Activated CD4-positive, alpha-beta T cell treated with anti-CD3 and anti-CD28 coated beads, Interleukin-2, amount 10 ng/mL, durations not matched to agents 7 days and 5 days (primary cell): Measurements from ENCODE around the gene RIT2. TPM values are rescaled to one million over a fixed set of nuclear protein-coding genes. Genes with fewer than 3 reads are reported as not detected.

Experiments used
- CTCF ChIA-PET: fragments of 350-600 bp; sonication (Branson Sonifier 250); formaldehyde crosslinking; loops from one replicate; lab custom pipeline; 2021; ENCODE audit warnings: antibody characterized with exemption; lab: Charles Lee
- POLR2A ChIA-PET: fragments of 350-600 bp; sonication (Branson Sonifier 250); formaldehyde crosslinking; loops from one replicate; lab custom pipeline; 2021; ENCODE audit warnings: antibody characterized with exemption; lab: Charles Lee
- DNase-seq: peaks from one replicate; pipeline ENCODE4 v3.0.0-alpha.2; 2020
- H3K27ac Mint-ChIP-seq: one replicate; pipeline ENCODE4 v1.8.0; 2021; ENCODE audit warnings: mild to moderate bottlenecking, moderate library complexity, mixed read lengths
- H3K27me3 Mint-ChIP-seq: one replicate; pipeline ENCODE4 v1.8.0; 2021; ENCODE audit warnings: mixed read lengths
- H3K36me3 Mint-ChIP-seq: one replicate; pipeline ENCODE4 v1.8.0; 2021; ENCODE audit warnings: low read depth, mixed read lengths
- H3K4me1 Mint-ChIP-seq: one replicate; pipeline ENCODE4 v1.8.0; 2021; ENCODE audit warnings: mixed read lengths
- H3K4me3 Mint-ChIP-seq: one replicate; pipeline ENCODE4 v1.8.0; 2021; ENCODE audit warnings: mild to moderate bottlenecking, moderate library complexity, mixed read lengths
- H3K9me3 Mint-ChIP-seq: one replicate; pipeline ENCODE4 v1.8.0; 2021; ENCODE audit warnings: mixed read lengths
- total RNA-seq, 2 experiments: library from RNA; stranded (reverse); gene quantifications; one replicate each; pipeline ENCODE4 v1.2.3, GENCODE V29; 2021

Gene RIT2
- total RNA-seq, 2 experiments from 2014 or later = not detected

DNA sequence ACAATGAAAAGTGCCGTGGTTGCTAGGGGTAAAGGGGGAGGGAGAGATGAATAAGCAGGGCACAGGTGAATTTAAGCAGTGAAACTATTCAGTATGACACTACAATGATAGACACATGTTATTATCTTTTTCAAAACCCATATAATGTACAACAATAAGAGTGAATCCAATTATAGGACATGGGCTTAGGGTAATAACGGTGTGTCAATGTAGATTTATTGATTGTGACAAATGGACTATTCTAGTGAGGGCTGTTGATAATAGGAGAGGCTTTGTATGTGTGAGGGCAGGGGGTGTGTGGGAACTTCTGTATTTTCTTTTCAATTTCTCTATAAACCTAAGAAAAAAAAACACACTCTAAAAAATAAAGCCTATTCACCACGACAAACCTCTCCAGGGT lies 223.8 kb downstream of the RIT2 start:
- Mint-ChIP-seq H3K36me3 (no peaks in the 10 kb centered on the region), H3K27me3 (no peaks in the 10 kb centered on the region), H3K4me1 (no peaks in the 10 kb centered on the region), H3K4me3 (no peak overlapping the region), H3K9me3 (no peaks in the 10 kb centered on the region), H3K27ac (no peak overlapping the region)
- no peak for DNase-seq
- POLR2A ChIA-PET = no interaction called here
- CTCF ChIA-PET = no interaction called here

DNA sequence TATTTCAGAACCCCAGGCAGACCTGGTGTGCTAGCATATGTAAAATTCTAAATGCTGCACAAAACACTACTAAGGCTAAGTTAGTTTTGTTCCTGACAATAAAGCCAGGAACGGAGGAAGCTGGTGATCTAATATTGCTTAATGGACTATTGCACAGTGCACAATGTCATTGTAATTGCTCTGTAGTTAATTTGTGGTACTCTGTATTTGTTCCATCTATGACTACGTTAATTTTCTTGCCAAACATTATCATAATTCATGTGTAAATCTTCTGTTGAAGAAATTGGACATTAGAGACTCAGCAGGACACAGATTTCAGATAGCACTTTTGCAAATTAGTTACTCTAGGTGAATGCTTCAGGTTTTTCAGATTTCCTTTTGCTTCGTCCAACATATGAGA lies 232.3 kb downstream of the RIT2 start:
- CTCF ChIA-PET = no interaction called here
- peaks cover 5% of the 10 kb centered on the region for H3K9me3 Mint-ChIP-seq
- POLR2A ChIA-PET = no interaction called here

DNA sequence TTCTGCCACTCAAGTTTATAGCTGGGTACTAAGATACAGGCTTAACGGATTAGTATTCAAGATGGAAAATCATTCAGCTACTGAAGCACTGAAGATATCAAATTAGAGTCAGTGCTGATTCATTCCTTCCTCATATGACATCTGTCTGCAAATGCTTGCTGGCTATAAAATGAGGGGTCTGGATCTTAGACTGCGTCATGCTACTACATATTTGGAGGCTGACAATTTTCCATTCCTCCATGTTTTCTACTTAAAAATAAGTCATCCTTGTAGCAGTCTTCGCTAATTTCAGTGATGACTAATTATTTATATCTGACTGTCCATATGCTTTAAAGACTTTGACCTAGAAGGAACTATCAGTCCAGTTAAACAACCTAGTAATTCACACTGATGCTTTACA lies 233.4 kb downstream of the RIT2 start:
- no peak overlapping the region for H3K4me3 Mint-ChIP-seq
- H3K27me3 Mint-ChIP-seq = no peaks in the 10 kb centered on the region
- peaks cover 5% of the 10 kb centered on the region for H3K9me3 Mint-ChIP-seq
- no peaks in the 10 kb centered on the region for H3K4me1 Mint-ChIP-seq
- H3K36me3 Mint-ChIP-seq = no peaks in the 10 kb centered on the region
- no peak for DNase-seq
- ChIA-PET CTCF (interaction anchor here (0.5 kb wide), 1 partner anchor 175 kb away, joined by 3 read pairs; no protein-coding TSS in a partner anchor), POLR2A (no interaction called here)
- no peak overlapping the region for H3K27ac Mint-ChIP-seq

More for the DNA sequence above, 232.3 kb downstream of the RIT2 start:
- Mint-ChIP-seq H3K27me3 (no peaks in the 10 kb centered on the region), H3K4me1 (no peaks in the 10 kb centered on the region), H3K4me3 (no peak overlapping the region), H3K36me3 (no peaks in the 10 kb centered on the region), H3K27ac (no peak overlapping the region)
- no peak for DNase-seq

DNA sequence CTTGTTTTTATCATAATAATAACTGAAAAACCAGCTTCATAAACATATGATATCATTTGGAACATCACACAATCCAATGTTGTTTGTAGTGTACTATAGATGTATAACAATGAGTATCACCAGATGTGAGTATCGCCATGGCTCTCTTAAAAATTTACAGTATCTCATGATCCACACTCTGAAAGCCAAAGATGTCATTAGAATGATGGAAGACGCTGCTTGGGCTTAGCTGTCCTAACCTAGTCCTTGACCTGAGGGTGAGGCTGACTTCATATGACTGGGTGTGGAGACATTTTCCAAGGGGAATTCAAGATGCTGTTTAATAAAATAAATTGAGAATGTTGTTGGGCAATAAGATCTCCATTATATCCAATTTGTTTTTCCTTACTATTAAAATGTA lies 242.6 kb downstream of the RIT2 start:
- Mint-ChIP-seq H3K27me3 (no peaks in the 10 kb centered on the region), H3K4me1 (no peaks in the 10 kb centered on the region), H3K27ac (no peak overlapping the region), H3K9me3 (no peaks in the 10 kb centered on the region), H3K36me3 (no peaks in the 10 kb centered on the region), H3K4me3 (no peak overlapping the region)
- POLR2A ChIA-PET = no interaction called here
- CTCF ChIA-PET = no interaction called here
- no peak for DNase-seq

DNA sequence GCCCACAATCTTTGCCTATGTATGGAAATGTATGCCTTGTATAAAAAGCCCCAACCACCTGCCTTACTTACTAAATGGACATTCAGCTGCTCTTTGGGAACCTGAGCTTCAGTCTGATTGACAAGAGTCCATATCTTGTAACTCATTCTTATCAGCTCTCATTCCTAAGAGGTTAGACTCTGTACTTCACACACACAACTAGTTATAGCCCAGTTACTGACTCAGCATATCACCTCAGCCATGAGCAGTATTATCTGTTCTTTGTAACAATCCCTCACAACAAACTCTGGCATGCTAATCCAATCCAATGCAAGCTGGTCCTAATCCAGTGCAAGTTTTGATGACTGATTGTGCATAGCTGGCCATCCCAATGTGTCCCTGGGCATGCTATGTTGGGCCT lies 250.6 kb downstream of the RIT2 start:
- no peak for DNase-seq
- Mint-ChIP-seq H3K27ac (no peak overlapping the region), H3K4me3 (no peak overlapping the region), H3K36me3 (no peaks in the 10 kb centered on the region), H3K4me1 (no peaks in the 10 kb centered on the region), H3K27me3 (no peaks in the 10 kb centered on the region), H3K9me3 (peaks cover 2% of the 10 kb centered on the region)
- POLR2A ChIA-PET = no interaction called here
- CTCF ChIA-PET = no interaction called here

DNA sequence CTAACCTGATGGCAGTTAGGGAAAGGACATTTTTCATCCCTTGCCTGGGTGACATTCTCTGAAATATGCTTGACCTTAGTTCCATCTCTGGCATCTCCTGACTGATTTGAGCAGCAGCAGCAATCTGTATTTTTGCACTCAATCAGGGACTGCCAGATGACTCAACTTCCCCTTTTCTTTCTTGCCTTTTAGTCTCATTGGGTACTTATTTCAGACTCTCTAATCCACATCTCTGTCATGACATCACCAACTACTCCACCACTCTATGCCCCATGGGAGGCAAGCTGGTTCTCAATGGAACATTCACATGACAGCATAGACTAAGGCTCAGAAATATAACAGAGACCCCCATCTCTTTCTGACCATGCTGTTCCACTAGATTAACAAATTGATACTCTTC lies 254.2 kb downstream of the RIT2 start:
- H3K4me3 Mint-ChIP-seq = no peak overlapping the region
- CTCF ChIA-PET = no interaction called here
- H3K27ac Mint-ChIP-seq = no peak overlapping the region
- no peaks in the 10 kb centered on the region for H3K4me1 Mint-ChIP-seq
- no peaks in the 10 kb centered on the region for H3K27me3 Mint-ChIP-seq
- peaks cover 6% of the 10 kb centered on the region for H3K9me3 Mint-ChIP-seq
- no peaks in the 10 kb centered on the region for H3K36me3 Mint-ChIP-seq
- POLR2A ChIA-PET = no interaction called here
- DNase-seq = no peak

DNA sequence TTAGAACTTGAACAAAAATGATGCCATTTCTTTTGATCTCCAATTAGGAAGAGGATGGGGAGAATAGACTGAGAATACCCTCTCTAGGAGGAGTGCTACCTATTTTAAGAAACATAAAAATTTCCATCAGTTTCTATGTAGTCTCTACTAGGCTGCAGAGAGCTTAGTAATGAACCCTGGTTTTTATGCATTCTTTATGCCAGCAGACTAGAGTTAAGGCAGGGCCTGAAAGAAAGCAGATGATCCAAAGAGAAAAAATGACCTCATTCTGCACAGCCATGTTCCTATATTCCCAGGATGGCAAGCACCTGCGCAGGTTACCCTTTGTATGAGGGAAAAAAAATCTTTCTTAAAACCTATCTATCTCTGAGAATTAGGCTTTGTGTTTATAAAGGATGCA lies 254.9 kb downstream of the RIT2 start:
- Mint-ChIP-seq H3K4me3 (no peak overlapping the region), H3K4me1 (no peaks in the 10 kb centered on the region)

DNA sequence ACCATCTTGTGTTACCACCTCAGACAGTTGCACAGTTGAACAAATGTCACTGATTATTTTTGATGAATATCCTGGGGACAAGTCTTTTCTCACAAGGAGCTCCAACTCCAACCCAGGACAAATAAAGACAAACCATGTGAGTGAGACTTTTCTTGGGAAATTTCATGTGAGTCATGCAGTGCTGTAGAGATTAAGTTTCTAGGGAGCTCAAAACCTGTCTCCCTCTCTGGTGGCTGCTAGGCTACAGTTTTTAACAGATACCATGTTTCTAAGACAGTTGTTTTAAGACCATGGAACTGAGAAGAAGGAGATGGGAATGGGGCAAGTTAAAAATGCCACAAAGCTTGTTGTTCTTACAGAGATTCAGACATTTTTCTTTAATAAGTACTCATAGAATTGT lies 255.5 kb downstream of the RIT2 start:
- Mint-ChIP-seq H3K9me3 (peaks cover 4% of the 10 kb centered on the region), H3K4me1 (no peaks in the 10 kb centered on the region), H3K27me3 (no peaks in the 10 kb centered on the region), H3K4me3 (no peak overlapping the region), H3K36me3 (no peaks in the 10 kb centered on the region), H3K27ac (no peak overlapping the region)
- CTCF ChIA-PET = no interaction called here
- no peak for DNase-seq
- POLR2A ChIA-PET = no interaction called here

More for the DNA sequence above, 254.9 kb downstream of the RIT2 start:
- POLR2A ChIA-PET = no interaction called here
- Mint-ChIP-seq H3K36me3 (no peaks in the 10 kb centered on the region), H3K27me3 (no peaks in the 10 kb centered on the region), H3K27ac (no peak overlapping the region), H3K9me3 (peaks cover 4% of the 10 kb centered on the region)
- CTCF ChIA-PET = no interaction called here
- DNase-seq = no peak

DNA sequence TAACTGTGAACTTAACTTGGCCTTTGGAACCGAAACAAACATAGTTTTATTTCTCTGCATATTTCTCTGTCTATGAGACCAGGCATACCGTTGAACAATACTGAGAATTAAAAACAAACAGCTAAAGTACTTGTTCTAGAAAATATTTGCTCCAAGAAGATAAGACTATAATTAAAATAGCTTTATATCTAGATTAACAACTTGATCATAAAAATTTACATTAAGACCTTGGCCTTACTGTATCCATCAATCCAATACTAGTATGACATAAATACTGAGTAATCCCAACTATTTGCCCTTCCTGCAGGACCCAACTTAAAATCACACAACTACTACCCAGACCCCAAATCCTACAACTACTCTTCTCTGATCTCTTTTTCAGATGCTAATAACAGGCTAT lies 260.9 kb downstream of the RIT2 start:
- ChIA-PET POLR2A (no interaction called here), CTCF (no interaction called here)
- Mint-ChIP-seq H3K36me3 (no peaks in the 10 kb centered on the region), H3K27ac (no peak overlapping the region), H3K4me1 (no peaks in the 10 kb centered on the region), H3K4me3 (no peak overlapping the region), H3K27me3 (no peaks in the 10 kb centered on the region), H3K9me3 (peaks cover 4% of the 10 kb centered on the region)
- DNase-seq = no peak

DNA sequence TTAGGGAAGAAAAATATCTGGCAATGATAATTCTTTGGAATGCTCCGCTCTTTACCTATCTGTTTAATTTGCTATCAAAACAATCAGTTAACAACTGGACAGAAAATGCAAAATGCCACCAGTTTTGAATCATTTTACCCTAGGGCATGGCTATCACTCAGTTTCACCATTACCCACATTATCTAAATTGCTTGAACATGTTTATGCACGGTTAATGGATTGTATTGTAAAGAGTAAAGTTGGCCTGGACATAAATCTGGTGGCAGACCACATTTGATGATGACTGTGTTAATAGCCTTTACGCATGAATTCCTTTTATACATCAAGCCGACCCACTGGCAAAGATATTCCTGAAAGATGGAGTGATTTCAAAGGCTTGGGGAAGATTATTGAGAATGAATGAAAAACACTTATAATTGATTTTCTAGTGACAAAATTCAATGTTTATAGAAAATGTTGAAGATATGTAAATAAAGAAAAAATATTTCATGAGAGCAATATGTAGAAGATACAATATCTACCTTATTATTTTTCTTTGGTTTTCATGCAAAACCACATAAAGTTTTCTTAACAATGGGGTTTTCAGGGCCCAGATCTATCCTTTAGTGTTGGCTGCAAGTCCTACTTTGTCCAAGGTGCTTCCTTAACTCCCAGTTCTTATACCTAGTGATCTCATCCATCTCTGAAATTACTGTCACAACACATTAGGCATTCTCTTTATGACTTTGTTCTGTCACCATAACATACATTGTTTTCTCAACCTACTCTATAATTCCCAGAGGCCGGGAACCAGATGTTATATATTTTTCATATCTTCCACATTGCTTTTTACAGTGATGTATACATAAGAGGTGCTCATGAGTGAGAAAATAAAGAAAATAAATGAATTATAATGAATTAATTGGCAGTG lies 265.1 kb downstream of the RIT2 start:
- DNase-seq = no peak
- CTCF ChIA-PET = no interaction called here
- no peak overlapping the region for H3K27ac Mint-ChIP-seq
- H3K4me3 Mint-ChIP-seq = no peak overlapping the region
- no peaks in the 10 kb centered on the region for H3K4me1 Mint-ChIP-seq
- no peaks in the 10 kb centered on the region for H3K27me3 Mint-ChIP-seq
- POLR2A ChIA-PET = no interaction called here
- H3K36me3 Mint-ChIP-seq = no peaks in the 10 kb centered on the region
- peaks cover 3% of the 10 kb centered on the region for H3K9me3 Mint-ChIP-seq

DNA sequence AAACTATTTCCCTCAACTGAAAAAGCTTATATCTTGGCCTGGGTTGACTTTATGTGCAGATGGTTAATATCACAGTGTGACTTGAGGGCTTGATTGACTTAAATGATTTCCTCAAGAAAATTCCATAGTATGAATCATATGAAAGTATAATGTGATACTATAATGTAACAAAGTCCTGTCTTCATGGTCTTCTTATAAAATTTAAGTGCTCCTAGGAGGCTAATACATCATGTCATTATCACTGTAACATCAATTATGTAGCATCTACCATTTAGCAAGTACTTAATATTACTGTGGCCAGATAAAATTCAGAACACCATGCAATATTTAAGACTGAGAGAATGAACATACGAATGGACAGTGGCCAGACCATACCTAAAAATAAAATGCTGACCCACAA lies 276.1 kb downstream of the RIT2 start:
- Mint-ChIP-seq H3K36me3 (no peaks in the 10 kb centered on the region), H3K4me3 (no peak overlapping the region), H3K27me3 (no peaks in the 10 kb centered on the region), H3K9me3 (peaks cover 3% of the 10 kb centered on the region), H3K4me1 (no peaks in the 10 kb centered on the region), H3K27ac (no peak overlapping the region)
- POLR2A ChIA-PET = no interaction called here
- CTCF ChIA-PET = no interaction called here
- no peak for DNase-seq

DNA sequence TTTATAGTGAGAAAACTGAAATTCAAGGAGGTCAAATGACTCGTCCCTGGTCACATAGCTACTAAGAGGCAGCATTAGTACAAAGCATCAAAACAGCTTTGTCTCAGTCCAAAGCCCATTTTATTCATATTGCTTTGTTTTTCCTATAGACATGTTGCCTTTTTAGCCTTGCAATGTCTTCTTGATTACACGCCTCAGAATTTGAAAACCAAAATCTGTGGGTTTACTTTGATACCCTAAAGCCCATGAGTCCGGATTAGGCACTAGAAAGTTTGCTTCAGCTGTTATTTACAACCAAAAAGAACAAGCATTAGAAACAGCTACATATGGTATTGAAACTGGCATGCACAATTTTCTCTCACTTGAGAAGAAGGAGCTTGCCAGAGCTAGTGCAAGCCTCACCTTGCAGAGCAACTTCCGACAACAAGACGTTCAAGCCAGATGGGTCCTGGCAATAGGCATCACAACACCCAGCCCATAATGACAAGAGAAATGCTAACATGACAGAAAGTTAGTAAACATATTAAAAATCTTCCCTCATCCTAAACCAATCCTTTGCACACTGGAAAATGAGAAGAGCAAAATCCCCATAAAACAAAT lies 276.8 kb downstream of the RIT2 start:
- no peak overlapping the region for H3K4me3 Mint-ChIP-seq
- POLR2A ChIA-PET = no interaction called here
- no peaks in the 10 kb centered on the region for H3K36me3 Mint-ChIP-seq
- no peak overlapping the region for H3K27ac Mint-ChIP-seq
- no peak for DNase-seq
- peaks cover 3% of the 10 kb centered on the region for H3K9me3 Mint-ChIP-seq
- CTCF ChIA-PET = no interaction called here
- H3K4me1 Mint-ChIP-seq = no peaks in the 10 kb centered on the region
- H3K27me3 Mint-ChIP-seq = no peaks in the 10 kb centered on the region

DNA sequence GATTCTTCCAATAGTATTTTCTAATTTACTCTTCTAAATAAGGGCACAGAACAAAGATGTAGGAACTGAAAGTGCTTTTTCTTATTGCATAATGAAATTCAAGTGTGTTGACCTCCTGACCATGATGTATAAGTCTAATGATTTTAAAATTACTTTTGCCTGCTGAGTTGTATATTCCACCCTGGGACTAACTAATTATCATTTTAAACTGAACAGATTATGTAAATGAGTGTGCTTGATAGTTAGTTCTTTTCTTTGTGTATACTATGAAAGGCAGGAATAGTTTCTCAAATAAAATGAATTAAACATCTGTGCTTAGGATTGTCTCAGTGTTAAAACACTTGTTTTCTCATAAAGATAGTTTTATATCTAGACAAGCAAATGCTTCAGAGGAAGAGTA lies 284.5 kb downstream of the RIT2 start:
- no peak for DNase-seq
- ChIA-PET CTCF (no interaction called here), POLR2A (no interaction called here)
- Mint-ChIP-seq H3K4me3 (no peak overlapping the region), H3K9me3 (no peaks in the 10 kb centered on the region), H3K27me3 (no peaks in the 10 kb centered on the region), H3K4me1 (no peaks in the 10 kb centered on the region), H3K27ac (no peak overlapping the region), H3K36me3 (no peaks in the 10 kb centered on the region)
